HG03521 (cell line): ENCODE measurements around the gene MPRIP.
"Not testable (repeated sequence)": the region's sequence is repeated elsewhere in the genome, so short reads cannot be mapped to it uniquely, and the experiment has no call there.

Experiments used
- ATAC-seq: cut with Tn5 transposase; IDR thresholded peaks from one replicate; pipeline ENCODE4 v1.9.1; 2021; ENCODE audit warnings: mild to moderate bottlenecking, moderate library complexity; ENCODE audit not compliant: unreplicated experiment

Gene MPRIP, protein sequence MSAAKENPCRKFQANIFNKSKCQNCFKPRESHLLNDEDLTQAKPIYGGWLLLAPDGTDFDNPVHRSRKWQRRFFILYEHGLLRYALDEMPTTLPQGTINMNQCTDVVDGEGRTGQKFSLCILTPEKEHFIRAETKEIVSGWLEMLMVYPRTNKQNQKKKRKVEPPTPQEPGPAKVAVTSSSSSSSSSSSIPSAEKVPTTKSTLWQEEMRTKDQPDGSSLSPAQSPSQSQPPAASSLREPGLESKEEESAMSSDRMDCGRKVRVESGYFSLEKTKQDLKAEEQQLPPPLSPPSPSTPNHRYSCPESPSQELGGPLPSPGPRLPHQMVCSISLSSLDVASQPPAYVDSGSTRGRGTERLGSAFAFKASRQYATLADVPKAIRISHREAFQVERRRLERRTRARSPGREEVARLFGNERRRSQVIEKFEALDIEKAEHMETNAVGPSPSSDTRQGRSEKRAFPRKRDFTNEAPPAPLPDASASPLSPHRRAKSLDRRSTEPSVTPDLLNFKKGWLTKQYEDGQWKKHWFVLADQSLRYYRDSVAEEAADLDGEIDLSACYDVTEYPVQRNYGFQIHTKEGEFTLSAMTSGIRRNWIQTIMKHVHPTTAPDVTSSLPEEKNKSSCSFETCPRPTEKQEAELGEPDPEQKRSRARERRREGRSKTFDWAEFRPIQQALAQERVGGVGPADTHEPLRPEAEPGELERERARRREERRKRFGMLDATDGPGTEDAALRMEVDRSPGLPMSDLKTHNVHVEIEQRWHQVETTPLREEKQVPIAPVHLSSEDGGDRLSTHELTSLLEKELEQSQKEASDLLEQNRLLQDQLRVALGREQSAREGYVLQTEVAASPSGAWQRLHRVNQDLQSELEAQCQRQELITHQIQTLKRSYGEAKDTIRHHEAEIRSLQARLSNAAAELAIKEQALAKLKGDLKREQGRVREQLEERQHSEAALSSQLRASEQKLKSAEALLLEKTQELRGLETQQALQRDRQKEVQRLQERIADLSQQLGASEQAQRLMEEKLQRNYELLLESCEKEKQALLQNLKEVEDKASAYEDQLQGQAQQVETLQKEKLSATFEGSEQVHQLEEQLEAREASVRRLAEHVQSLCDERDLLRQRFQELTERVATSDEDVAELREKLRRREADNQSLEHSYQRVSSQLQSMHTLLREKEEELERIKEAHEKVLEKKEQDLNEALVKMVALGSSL (N-terminal part only)

GRCh38 chr17:17042384-17042736, at the start of gene MPRIP:
MPRIP (plus strand) TSS chr17:17042457; CDS start chr17:17042849, 392 bp downstream.
- no peak for ATAC-seq

- no peak for ATAC-seq
These were observed 47.6 kb upstream of the MPRIP start for GRCh38 chr17:16994631-16995030.

- no peak for ATAC-seq
These were observed 46.3 kb upstream of the MPRIP start for GRCh38 chr17:16995930-16996329.

DNA sequence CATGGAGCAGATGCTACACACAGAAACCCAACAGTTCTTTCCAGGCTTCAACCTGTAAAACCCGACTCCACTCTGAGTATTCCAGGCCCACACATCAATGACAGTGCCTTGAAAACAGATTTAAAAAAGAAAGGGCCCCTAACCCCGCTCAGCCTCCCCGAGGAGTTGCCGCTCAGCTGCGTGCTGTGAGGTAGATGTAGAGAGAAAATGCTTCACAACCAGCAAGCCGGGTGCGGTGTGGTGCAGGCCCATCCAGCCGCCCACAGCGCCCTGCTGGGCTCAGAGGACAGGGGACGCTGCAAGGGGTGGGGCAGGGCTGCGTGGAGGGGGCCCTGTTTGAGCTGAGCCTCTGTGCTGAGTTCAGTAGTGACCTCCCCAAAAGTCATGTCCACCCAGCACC, 45.5 kb upstream of the MPRIP start:
- not testable (repeated sequence) for ATAC-seq

DNA sequence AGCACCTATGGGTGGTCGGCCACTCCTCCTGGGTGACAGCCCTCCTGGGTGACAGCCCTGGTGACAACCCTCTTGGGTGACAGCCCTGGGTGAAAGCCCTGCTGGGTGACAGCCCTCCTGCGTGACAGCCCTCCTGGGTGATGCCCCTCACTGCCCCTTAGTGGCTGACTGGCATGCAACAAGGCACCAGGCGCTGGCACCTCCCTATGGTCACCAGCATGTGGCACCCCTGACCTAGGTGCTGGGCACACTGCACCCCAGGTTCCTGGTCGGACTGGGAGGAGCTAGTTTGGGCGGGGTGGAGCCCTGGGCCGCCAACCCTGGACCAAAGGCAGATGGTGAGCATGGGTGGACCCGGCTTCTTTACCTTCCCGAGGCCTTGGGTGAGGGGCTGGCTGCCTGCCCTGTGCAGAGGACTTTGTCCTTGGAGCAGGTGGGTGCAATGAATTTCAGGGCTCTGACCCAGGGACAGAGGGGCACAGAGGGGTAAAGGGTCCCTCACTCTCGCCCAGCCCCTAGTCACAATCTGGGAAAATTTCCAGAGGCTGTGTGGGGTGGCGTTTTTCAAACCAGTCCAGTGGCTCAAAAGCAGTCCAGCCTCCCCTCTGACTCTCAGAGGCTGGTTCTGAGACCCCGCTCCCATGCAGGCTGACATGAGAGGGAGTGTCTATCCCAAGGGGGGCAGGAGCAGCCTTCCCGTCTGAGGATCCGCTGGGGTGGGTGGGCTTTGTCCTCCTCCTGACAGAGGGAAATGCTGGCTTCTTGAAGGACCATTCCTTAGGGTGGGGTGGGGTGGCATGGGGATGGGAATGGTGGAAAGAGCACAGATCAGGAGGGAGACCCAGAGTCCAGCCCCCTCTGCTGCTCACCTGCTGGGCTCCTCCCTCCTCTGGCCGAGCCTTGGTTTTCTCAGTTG, 44.5 kb upstream of the MPRIP start:
- no peak for ATAC-seq

GRCh38 chr17:16999931-17000625, 42.2 kb upstream of the MPRIP start:
- ATAC-seq: no peak

GRCh38 chr17:17001076-17001777, 41.0 kb upstream of the MPRIP start:
- ATAC-seq: no peak

DNA sequence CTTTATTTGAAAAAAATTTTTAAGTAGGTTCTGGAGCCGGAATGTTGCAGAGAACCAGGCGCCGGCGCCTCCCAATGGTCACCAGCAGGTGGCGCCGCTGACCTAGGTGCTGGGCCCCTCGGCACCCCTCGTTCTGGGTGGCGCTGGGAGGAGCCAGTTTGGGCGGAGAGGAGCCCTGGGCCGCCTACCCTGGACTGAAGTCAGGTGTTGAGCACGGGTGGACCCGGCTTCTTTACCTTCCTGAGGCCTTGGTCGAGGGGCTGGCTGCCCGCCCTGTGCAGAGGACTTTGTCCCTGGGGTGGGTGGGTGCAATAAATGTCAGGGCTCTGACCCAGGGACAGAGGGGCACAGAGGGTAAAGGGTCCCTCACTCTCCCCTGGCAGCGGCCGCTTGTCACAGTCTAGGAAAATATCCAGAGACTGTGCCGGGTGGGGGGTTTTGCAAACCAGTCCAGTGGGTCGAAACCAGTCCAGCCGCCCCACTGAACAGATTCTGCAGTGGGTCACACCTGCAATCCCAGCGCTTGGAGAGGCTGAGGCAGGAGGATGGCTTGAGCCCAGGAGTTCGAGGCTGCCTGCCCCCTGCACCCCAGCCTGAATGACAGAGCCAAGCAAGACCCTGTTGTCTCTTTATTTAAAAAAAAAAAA, 40.3 kb upstream of the MPRIP start:
- ATAC-seq: peak; percentile 67

GRCh38 chr17:17002731-17003715, 39.2 kb upstream of the MPRIP start:
- not testable (repeated sequence) for ATAC-seq

GRCh38 chr17:17004251-17004996, 37.8 kb upstream of the MPRIP start:
- no peak for ATAC-seq

GRCh38 chr17:17004997-17005614, 37.2 kb upstream of the MPRIP start:
- not testable (repeated sequence) for ATAC-seq

DNA sequence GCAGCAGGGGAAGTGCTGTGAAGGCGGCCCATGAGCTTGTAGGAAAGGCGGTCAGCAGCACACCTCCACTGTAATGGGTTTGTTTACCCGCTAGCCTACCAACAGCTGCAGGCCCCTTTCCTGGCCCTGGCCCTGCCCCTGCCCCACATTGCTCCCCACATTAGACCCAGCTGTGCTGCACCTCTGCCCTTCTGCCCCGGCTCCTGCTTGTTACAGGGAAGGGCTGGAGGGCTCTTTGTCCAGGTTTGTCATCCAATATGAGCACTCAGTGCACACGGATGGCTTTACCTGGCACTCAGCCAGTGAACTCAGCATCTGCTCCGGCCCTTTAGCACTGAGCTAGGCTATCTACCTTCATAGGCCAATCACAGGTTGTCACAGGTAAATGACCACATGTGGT, 34.4 kb upstream of the MPRIP start:
- not testable (repeated sequence) for ATAC-seq

DNA sequence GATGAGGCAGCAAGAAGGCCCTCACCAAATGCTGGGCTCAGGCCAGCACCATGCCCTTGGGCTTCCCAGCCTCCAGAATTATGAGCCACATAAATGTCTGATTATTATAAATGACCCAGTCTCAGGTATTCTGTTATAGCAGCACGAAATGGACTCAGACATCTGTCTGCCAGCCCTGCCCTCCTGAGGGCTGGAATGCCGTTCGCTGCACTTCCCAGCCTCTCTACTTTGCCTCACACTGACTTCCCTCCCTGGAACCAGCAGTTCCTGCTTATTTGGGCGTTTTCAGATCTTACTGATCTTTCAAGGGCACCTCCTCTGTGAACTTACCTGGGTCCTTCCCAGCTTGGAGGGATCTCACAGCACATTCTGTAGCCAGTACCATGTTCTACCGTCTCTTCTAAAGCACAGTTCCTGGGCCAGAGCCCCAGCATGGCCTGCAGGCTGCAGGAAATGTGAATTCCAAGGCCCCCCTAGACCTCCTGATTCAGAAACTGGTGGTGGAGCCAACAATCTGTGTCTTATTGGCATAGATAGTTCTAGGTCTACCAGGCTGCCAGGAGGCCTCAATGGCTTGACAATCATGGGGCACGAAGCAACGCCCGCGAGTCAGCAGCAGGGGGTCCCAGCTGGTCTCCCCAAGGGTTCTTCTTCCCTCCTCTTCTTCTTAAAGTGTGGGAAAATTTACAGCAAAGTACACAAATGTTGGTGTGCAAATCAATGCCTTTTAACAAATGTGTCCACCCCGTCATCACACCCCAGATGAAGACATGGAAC, 33.4 kb upstream of the MPRIP start:
- not testable (repeated sequence) for ATAC-seq

DNA sequence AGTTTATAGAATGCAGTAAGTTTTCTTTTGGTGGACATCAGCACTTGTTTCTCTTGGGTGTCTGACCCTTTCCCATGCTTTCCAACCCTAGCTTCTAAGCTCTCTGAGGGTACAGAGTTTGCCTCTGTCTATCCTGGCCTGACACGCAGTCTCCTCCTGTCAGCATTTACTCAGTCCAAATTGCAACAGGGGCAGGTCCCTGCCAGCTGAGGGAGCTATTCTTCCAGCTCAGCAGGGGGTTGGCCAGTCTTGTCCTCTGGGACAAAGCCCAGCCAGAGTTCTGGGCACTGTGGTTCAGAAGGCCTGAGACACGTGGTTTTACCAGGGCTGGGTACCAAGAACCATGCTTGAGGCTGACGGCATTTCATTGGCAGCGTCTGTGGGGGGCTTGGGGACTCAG, 32.3 kb upstream of the MPRIP start:
- ATAC-seq: not testable (repeated sequence)

DNA sequence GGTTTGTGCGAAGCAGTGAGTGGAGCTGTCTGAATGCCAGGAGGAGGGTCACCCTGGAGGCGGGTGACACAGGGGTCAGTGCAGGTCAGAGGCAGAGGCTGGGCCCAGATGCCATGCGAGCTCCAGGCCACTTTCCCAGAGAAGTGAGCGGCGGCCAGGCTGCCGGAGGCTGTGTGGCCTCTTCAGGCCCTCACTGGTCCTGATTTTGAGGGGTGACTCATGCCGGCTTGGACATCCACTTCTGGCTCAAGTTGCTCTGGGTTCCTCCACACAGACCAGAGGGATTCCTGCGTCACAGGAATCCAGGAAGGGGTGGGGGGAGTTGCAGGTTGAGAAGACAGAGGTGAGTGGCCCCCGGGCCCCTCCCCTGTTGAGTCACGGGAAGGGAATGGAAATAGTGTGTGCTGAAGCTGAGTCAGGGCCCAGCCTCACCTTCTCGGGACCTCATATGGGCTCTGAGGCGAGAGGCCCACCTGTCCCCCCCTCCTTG, 31.7 kb upstream of the MPRIP start:
- not testable (repeated sequence) for ATAC-seq
